ENCODE results near the gene PNLIPRP3.

DNA sequence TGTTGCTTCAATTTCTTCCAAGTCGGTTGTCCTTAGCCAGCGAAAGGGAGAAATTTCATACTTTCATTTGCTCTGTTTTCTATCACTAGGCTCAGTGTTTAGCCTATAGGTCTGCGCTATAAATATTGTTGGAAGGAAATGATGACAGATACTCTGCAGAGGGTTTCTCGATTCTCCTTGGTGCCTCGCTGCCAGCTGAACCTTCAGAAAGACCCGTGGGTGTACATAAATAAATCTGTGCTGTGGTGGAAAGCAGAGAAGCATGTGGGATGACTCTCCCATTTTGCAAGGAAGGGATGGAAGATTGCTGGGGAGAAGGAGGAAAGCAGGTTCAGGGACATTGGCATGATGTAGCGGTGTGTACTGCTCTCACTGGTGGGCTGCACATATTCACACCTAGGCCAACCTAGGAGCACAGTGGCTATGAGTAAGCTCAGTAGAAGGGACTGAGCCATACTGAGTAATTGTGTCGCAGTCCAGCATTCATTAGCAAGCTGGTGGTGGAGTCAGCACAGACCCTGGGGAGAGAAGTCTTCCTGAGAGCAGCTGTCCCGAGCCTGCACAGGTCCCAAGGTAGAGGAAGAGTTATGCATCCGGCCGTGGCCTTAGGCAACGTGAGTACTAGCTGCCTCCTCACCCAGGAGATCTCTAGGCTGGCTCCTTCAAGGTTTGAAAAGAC, 50.5 kb downstream of the PNLIPRP3 start:
- TF ChIP-seq, protein P1, sequence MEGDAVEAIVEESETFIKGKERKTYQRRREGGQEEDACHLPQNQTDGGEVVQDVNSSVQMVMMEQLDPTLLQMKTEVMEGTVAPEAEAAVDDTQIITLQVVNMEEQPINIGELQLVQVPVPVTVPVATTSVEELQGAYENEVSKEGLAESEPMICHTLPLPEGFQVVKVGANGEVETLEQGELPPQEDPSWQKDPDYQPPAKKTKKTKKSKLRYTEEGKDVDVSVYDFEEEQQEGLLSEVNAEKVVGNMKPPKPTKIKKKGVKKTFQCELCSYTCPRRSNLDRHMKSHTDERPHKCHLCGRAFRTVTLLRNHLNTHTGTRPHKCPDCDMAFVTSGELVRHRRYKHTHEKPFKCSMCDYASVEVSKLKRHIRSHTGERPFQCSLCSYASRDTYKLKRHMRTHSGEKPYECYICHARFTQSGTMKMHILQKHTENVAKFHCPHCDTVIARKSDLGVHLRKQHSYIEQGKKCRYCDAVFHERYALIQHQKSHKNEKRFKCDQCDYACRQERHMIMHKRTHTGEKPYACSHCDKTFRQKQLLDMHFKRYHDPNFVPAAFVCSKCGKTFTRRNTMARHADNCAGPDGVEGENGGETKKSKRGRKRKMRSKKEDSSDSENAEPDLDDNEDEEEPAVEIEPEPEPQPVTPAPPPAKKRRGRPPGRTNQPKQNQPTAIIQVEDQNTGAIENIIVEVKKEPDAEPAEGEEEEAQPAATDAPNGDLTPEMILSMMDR (IDR thresholded peaks at IDR 0.05): no peak
- no peak for TF ChIP-seq POLR2AphosphoS5 (IDR thresholded peaks at IDR 0.05)

Measured in breast epithelium (tissue), 3 donors.